NCI-H1417 treated with DMSO at 0.1 percent for 48 hours (cell line): ENCODE data around the gene CCT8L2.
"Not testable (repeated sequence)": the region's sequence is repeated elsewhere in the genome, so short reads cannot be mapped to it uniquely, and the experiment has no call there.

ENCODE experiments used
- DNase-seq: peaks from one replicate; lab custom pipeline; 2025; lab: John Stamatoyannopoulos, UW

The CCT8L2 gene

GRCh38 chr22:16559056-16559955 is 33.3 kb downstream of the CCT8L2 start:
- no peak for DNase-seq

- DNase-seq: not testable (repeated sequence)
These were observed 34.1 kb downstream of the CCT8L2 start for GRCh38 chr22:16558376-16558945.

- DNase-seq: not testable (repeated sequence)
These were observed 35.1 kb downstream of the CCT8L2 start for GRCh38 chr22:16557511-16557910.

GRCh38 chr22:16555077-16555994 is 37.3 kb downstream of the CCT8L2 start:
- not testable (repeated sequence) for DNase-seq

- not testable (repeated sequence) for DNase-seq
These were observed 49.3 kb downstream of the CCT8L2 start for GRCh38 chr22:16543310-16543709.
